ENCODE results near the gene ZBTB32. TPM values are rescaled to one million over a fixed set of nuclear protein-coding genes. Genes with fewer than 3 reads are reported as not detected.

The ZBTB32 gene
- polyA plus RNA-seq, 2 of the 4 experiments (the other 2 are of a cell fraction) = not detected

- ChIA-PET CTCF (interaction anchor here (1.6 kb wide), 1 partner anchor 182 kb away, joined by 12 read pairs; no protein-coding TSS in a partner anchor), POLR2A (no interaction called here)
- no peak for TF ChIP-seq CTCF (IDR thresholded peaks at IDR 0.05)
- TF ChIP-seq RCOR1 (IDR thresholded peaks at IDR 0.05; ENCODE audit: low read depth, low read length) = no peak
- no peak for TF ChIP-seq HOXA7 (CRISPR knock-in tag; IDR thresholded peaks at IDR 0.05)
- TF ChIP-seq TP53 (CRISPR knock-in tag; IDR thresholded peaks at IDR 0.05) = no peak
- no peak for TF ChIP-seq KDM1A (IDR thresholded peaks at IDR 0.05; ENCODE audit: low read depth)
- no peak for TF ChIP-seq ZC3H11A (IDR thresholded peaks at IDR 0.05)
- no peak for TF ChIP-seq MAZ (IDR thresholded peaks at IDR 0.05; ENCODE audit: borderline replicate concordance, low read depth, low read length)
- no peak for TF ChIP-seq CEBPB (IDR thresholded peaks at IDR 0.05)
- no peak for TF ChIP-seq NFE2L2 (conservative IDR thresholded peaks at IDR 0.05; ENCODE audit: low read length)
- no peak for TF ChIP-seq PBX3 (IDR thresholded peaks at IDR 0.05)
- no peak for TF ChIP-seq CHD2 (IDR thresholded peaks at IDR 0.05; ENCODE audit: low read length, partially characterized antibody)
- no peak for TF ChIP-seq POLR2AphosphoS2 (conservative IDR thresholded peaks at IDR 0.05; ENCODE audit: low read length)
- TF ChIP-seq EHMT2 (IDR thresholded peaks at IDR 0.05; ENCODE audit: low read depth) = no peak
- TF ChIP-seq NR3C1 (IDR thresholded peaks at IDR 0.05) = no peak
- TF ChIP-seq JUNB (IDR thresholded peaks at IDR 0.05) = no peak
- ATAC-seq (no peak), DNase-seq (ENCODE audit: low read depth in 1 of 2, low spot score in 1 of 2) (no peak), FAIRE-seq (no peak)
- Histone ChIP-seq H3K9me3 (no peaks in the 10 kb centered on the region), H3K27ac (no peak overlapping the region), H3K4me3 (no peak overlapping the region), H3K4me1 (peaks cover 22% of the 10 kb centered on the region), H3K4me2 (peak overlapping the region; percentile 94; the same call in 2 of the 3 replicates)
- 90% methylated on average over 5 of the region's 5 CpGs for WGBS (ENCODE audit: missing lambda C conversion rate)
Measured at GRCh38 chr19:35750167-35750566, 45.8 kb downstream of the ZBTB32 start.

- no peak overlapping the region for H3K4me2 ChIP-seq
- TF ChIP-seq SMC3 (IDR thresholded peaks at IDR 0.05) = no peak
- ChIA-PET POLR2A (no interaction called here), CTCF (interaction anchor here (0.6 to 1.7 kb wide), 7 partner anchors 9 to 204 kb away, joined by 3 to 12 read pairs (median 3); partner anchors contain the start of gene IGFLR1)
- FAIRE-seq (no peak), DNase-seq (ENCODE audit: low read depth in 1 of 2, low spot score in 1 of 2) (no peak), ATAC-seq (no peak)
- peaks cover 17% of the 10 kb centered on the region for H3K4me1 ChIP-seq
- WGBS (ENCODE audit: missing lambda C conversion rate) = 91% methylated on average over 14 of the region's 14 CpGs
- H3K9me3 ChIP-seq = no peaks in the 10 kb centered on the region
- no peak overlapping the region for H3K4me3 ChIP-seq
- no peak overlapping the region for H3K27ac ChIP-seq
Measured at GRCh38 chr19:35751839-35752745, 47.7 kb downstream of the ZBTB32 start.

- H3K9me3 ChIP-seq = no peaks in the 10 kb centered on the region
- no peak overlapping the region for H3K27ac ChIP-seq
- ChIA-PET POLR2A (no interaction called here), CTCF (interaction anchor here (0.9 to 1.6 kb wide), 4 partner anchors 10 to 58 kb away, joined by 3 to 5 read pairs (median 3); partner anchors contain the start of gene IGFLR1)
- H3K4me2 ChIP-seq = no peak overlapping the region
- WGBS (ENCODE audit: missing lambda C conversion rate) = 96% methylated on average over 20 of the region's 20 CpGs
- ATAC-seq (no peak), FAIRE-seq (no peak), DNase-seq (ENCODE audit: low read depth in 1 of 2, low spot score in 1 of 2) (no peak)
- peaks cover 15% of the 10 kb centered on the region for H3K4me1 ChIP-seq
- TF ChIP-seq JUN (IDR thresholded peaks at IDR 0.05) = no peak
- TF ChIP-seq ZC3H11A (IDR thresholded peaks at IDR 0.05) = no peak
- TF ChIP-seq CEBPB (IDR thresholded peaks at IDR 0.05) = no peak
- no peak for TF ChIP-seq HOXA7 (CRISPR knock-in tag; IDR thresholded peaks at IDR 0.05)
- no peak for TF ChIP-seq JUNB (IDR thresholded peaks at IDR 0.05)
- TF ChIP-seq SREBF2 (IDR thresholded peaks at IDR 0.05) = no peak
- TF ChIP-seq EP300 (IDR thresholded peaks at IDR 0.05) = no peak
- H3K4me3 ChIP-seq = no peak overlapping the region
Measured at GRCh38 chr19:35752746-35753350, 48.5 kb downstream of the ZBTB32 start.
